Neural cell (in vitro differentiated cells): ENCODE measurements around the gene CILP2.

ENCODE experiments used
- CTCF ChIP-seq: fragments of 450-650 bp; IDR thresholded peaks from 2 replicates; pipeline ENCODE4 v1.5.1; 2014; ENCODE audit warnings: antibody characterized with exemption, mild to moderate bottlenecking, moderate library complexity; ENCODE audit not compliant: poor library complexity, severe bottlenecking
- EP300 ChIP-seq: fragments of 450-650 bp; conservative IDR thresholded peaks from 2 replicates; pipeline ENCODE4 v1.6.1; 2014; ENCODE audit warnings: antibody characterized with exemption, mild to moderate bottlenecking, moderate library complexity; ENCODE audit not compliant: poor library complexity, severe bottlenecking
- EZH2 ChIP-seq: fragments of 200-600, 300-800 bp; shearing (Covaris generic), sonication (generic); IDR thresholded peaks from 2 replicates; pipeline ENCODE4 v1.6.1; 2014; ENCODE audit warnings: antibody characterized with exemption, low read length, borderline replicate concordance, mild to moderate bottlenecking; ENCODE audit not compliant: insufficient read depth, poor library complexity, severe bottlenecking
- POLR2AphosphoS5 ChIP-seq: IDR thresholded peaks from 2 replicates; pipeline ENCODE4 v1.6.1; 2012
- RAD21 ChIP-seq: fragments of 450-650 bp; conservative IDR thresholded peaks from 2 replicates; pipeline ENCODE4 v1.6.1; 2014; ENCODE audit warnings: antibody characterized with exemption, mild to moderate bottlenecking, moderate library complexity
- SMC3 ChIP-seq: fragments of 450-650 bp; conservative IDR thresholded peaks from 2 replicates; pipeline ENCODE4 v1.6.1; 2014; ENCODE audit warnings: antibody characterized with exemption, mild to moderate bottlenecking, moderate library complexity; ENCODE audit not compliant: poor library complexity

- TF ChIP-seq RAD21, result no peak
- no peak for TF ChIP-seq CTCF
- no peak for TF ChIP-seq POLR2AphosphoS5
- TF ChIP-seq SMC3, result no peak
- TF ChIP-seq EP300, result no peak
- no peak for TF ChIP-seq EZH2
Measured at GRCh38 chr19:19533841-19534240, 4.2 kb upstream of the CILP2 start.
